ENCODE measurements around the gene ASB2.

The ASB2 gene

DNA sequence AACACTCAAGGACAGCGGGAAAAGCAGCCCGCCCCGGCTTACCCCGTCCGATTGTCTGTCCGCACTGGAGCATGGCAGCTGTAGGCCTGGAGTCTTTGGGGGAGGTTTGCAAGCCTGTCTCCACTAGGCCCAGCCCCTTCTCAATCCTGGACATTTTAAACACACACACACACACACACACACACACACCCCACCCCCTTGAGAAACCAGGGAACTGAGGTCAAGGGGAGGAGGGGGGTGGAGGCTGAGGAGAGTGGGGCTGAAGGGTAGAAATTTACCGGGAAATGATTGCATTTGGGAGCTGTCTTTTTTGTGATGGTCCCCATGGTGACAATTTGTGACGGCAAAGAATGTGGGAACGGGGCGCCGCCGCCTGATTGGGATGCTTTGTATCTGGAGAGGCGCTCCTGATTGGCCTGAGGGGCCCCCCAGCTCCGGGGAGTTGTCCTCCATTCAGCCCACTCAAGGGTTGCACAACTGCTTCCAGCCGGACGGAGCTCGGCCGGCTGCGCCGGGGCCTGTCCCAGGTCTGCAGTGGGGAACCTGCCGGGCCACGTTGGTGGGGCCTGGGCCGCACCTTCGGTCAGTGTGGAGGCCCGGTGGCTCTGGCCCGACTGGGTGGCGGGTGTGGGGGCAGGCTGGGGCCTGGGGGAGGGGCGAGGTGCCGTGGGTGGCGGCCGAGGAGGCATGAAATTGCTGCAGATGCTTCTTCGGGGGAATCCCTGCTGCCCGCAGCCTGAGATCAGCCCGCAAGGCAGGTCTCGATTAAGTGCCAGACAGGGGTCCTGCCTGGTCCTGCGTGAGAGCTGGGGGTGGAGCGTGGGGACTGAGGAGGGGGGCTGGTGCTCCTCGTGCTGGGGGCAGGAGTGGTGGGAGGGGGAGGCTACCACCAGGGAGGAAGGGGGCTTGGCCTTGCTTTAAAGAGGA, 49.2 kb downstream of the ASB2 start, which contains the start of gene FAM181A:
TSS of gene FAM181A (plus strand) at position 472 of the 927 bp plus-strand sequence. CDS start 942 bp downstream, outside the sequence.
- DNase-seq (ENCODE audit: low read depth) = no peak

DNA sequence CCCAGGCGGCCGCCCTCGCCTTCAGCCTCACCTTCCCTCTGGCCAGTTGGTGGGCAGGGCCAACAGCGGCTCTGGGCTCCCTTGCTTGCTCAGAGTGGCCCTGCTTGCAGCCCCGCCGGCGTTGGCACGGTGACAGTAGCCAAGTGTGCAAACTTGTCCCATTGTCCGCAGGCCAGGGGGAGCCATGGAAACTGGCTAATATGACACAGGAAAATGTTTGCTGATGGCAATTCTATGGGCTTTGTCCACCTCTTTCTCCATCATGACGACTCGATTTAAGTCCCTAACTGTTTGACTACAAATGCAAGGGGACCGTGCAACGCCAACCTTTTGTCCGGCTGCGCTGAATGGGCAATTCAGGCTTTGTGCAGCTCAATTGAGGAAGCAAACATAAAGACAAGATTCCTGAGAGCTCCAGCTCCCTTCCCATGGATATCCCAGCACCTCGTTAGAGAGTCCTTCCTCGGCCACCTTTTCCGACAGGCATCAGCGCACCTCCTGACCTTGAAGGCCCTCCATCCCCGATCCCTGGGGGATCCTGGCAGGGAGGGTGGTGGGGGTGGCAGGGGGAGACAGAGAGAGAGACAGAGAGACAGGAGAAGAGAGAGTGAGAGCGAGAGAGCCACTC, 50.0 kb downstream of the ASB2 start:
- DNase-seq (ENCODE audit: low read depth) = no peak

DNA sequence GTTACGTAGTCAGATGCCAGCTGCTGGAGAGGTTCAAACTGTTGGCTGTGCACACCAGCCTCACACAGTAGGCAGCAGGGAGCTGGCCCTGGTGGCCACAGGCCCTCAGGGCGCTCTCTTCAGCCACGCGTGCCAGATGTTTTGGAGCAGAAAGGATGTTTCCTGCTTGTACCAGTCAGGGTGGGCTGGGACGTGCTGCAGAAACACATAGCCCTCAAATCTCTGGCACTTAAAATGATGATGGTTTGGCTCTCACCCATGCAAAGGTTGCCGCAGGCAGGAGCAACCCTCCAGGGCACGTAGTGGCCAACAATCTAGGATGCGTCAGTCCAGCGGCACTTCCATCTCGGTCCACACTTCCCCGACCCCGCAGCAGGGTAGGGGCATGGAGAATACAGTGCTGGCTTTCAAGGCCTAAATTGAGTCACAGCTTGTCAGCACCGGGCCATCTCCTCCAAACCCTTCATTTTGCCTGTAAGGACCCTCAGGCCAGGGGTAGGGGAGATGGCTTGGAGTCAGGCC, 50.9 kb downstream of the ASB2 start:
- no peak for DNase-seq (ENCODE audit: low read depth)

GRCh38 chr14:93924592-93925355, 51.6 kb downstream of the ASB2 start:
- DNase-seq (ENCODE audit: low read depth) = no peak

GRCh38 chr14:93923626-93924025, 52.7 kb downstream of the ASB2 start:
- DNase-seq (ENCODE audit: low read depth) = no peak

DNA sequence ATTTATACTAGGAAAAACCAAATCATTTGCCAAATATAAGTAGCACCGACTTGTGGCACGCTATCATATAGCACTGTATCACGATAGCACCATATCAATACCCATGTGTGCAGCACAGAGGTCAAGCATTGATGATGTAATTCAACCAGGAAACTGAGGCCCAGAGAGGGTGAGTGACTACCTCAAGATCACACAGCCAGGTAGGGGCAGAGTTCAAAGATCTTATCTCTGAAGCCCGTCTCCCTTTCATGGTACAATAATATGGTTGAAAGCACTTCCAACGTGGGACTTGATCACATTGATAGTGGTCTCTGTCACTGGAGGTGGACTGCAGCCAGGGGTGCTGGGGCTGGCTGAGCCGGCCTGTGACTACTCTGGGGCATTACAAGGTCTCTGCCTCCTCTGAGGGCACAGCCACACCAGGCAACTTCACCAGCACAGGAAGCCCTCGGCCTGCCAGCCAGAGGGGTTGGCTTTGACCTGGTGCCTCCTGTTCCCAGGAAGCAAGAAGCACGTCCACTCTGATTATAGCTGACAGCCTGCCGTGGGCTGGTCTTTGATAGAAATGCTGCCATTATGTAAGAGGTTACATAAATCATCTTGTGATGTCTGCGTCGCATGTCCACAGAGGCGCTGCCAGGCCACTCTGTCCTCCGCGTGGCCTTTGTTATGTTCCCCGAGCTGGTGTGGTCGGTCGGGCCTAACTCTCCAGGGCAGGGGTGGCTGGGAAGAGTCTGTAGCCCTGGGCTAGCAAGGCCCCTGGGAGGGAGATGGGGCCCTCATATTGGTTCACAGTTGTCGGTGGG, 55.2 kb downstream of the ASB2 start:
- DNase-seq (ENCODE audit: low read depth) = no peak

- DNase-seq (ENCODE audit: low read depth) = no peak
These were observed 59.2 kb downstream of the ASB2 start for GRCh38 chr14:93917141-93917540.

DNA sequence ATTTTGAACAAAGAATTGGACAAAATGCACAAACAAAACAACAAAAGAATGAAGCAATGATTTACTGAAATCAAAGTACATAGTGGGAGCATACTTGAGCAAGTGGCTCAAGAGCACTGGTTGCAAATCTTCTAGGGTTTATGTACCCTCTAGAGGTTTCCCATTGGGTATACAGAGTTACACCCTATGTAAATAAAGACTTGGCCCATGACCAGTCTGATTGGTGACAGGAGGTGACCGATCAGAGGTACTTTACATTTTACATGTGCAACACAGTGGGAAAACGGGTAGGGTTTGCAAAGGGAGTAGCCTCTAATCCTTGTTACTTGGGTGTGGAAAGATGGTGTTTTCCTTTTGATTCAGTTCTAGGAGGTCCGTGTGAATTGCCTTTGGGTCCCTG, 59.9 kb downstream of the ASB2 start:
- no peak for DNase-seq (ENCODE audit: low read depth)

DNA sequence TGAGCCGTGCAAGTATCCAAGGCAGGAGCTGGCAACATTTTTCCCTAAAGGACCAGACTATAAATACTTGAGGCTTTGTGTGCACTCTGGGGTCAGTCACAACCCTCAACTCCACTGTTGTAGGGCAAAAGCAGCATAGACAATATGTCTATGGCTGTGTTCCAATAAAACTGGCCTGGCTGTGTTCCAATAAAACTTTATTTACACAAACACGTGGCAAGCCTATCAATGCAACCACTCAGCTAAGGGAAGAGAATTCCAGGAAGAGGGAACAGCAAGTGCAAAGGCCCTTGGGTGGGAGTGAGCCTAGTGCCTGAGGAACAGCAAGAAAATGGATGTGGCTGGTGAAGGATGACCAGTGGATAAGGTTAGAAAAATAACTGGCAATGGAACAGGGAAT, 60.6 kb downstream of the ASB2 start:
- DNase-seq (ENCODE audit: low read depth) = no peak

- no peak for DNase-seq (ENCODE audit: low read depth)
These were observed 61.2 kb downstream of the ASB2 start for GRCh38 chr14:93915070-93915705.

- no peak for DNase-seq (ENCODE audit: low read depth)
These were observed 62.1 kb downstream of the ASB2 start for GRCh38 chr14:93914278-93914677.

DNA sequence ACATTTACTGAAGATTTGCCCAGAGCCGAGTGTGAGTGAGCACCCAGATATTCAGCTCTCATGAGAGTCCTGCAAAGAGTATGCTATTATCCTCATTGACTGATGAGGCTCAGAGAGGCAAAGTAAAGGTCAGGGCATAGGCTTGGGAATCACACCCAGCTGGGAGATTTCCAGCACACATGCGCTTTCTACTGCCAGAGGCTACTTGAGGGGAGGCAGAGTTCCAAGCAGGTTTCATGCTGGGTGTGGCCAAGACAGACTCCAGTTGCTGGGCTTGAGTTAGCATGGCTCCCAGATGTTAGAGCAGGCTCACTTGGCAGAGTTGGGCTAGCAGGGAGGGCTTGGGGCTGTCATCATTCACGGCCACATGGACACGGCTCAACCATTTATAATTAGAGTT, 63.6 kb downstream of the ASB2 start:
- DNase-seq (ENCODE audit: low read depth) = no peak

DNA sequence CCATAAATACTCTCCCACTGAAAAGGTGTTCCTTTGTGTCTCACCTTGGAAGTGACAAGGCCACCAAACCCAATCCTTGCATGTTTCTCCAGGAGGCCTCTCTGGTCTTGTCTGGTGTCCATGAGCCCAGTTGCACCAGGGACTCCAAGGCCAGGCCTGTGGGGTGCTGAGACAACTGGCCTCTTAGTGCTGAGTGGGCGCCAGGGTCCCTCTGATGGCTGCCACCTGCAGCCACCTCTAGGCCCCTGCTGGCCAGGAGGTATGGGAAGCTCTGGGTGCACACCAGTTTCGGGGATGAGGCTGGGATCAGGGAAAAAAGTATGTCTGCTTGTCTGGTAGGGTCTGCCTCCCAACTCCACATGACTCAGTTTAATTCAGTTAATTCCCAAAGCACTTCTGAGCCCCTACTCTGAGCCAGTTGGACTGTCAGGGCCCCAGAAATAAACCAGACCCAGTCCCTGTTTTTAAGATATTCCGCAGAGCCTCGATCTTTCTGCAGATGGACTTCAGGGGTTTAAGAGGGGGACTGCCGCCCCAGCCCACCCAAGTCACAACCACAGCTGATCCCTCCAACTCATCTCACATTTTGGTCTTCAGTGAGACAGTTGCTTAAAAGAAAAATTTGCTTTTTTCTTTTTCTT, 64.3 kb downstream of the ASB2 start:
- no peak for DNase-seq (ENCODE audit: low read depth)

- no peak for DNase-seq (ENCODE audit: low read depth)
These were observed 66.8 kb downstream of the ASB2 start for GRCh38 chr14:93909429-93910128.

- DNase-seq (ENCODE audit: low read depth) = no peak
These were observed 69.7 kb downstream of the ASB2 start for GRCh38 chr14:93906341-93907329.

DNA sequence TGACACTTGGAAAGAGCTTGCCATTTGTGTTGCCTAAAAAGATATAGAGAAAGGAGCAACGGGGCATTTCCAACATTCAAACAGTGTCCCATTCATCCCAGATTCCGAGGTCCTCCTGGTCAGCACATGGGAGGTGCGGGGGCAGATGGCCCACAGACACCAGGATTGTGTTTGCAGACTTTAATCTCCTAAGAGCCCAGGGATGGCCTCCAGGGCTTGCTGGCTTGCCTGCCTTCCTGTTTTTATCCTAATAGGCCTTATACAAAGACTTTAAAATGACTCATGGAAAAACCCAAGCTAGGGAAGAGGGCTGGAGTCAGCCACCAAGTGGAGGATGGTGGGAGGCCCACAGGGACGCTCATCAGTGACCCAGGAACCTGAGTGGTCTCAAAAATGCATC, 70.7 kb downstream of the ASB2 start:
- no peak for DNase-seq (ENCODE audit: low read depth)

GRCh38 chr14:93903342-93904184, 72.8 kb downstream of the ASB2 start:
- no peak for DNase-seq (ENCODE audit: low read depth)

Data from GM04503 (cell line).